ENCODE results near the gene DOCK9.

DNA sequence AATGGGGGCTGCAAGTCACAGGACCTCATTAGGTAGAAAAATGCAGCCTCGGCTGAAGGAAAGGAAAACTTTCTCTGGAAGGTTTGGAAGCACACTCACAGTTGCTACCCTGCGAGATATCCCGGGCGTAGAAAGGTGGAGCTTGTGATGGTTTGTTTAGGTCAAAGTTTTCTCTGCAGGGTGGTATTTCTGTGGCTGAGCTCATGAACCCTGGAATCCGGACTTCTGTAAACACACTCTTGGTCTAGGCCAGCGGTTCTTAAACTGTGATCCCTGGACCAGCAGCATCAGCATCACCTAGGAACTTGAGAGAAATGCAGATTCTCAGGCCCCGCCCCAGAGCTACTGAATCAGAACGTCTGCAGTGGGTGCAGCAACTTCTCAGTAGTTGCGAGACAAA, 222.1 kb downstream of the DOCK9 start:
- no peak for TF ChIP-seq POLR2A (IDR thresholded peaks at IDR 0.05; ENCODE audit: low read depth, low read length)
- TF ChIP-seq POLR2AphosphoS5 (IDR thresholded peaks at IDR 0.05; ENCODE audit: low read depth, low read length): no peak
- TF ChIP-seq TAF1 (IDR thresholded peaks at IDR 0.05; ENCODE audit: low read depth, low read length): no peak
- TF ChIP-seq SPI1 (IDR thresholded peaks at IDR 0.05; ENCODE audit: low read depth, low read length): no peak
